B cell (primary cell): ENCODE measurements around the gene TMEM87A. TPM values are rescaled to one million over a fixed set of nuclear protein-coding genes. Genes with fewer than 3 reads are reported as not detected.
A peak's percentile ranks its signal among the peaks of the same experiment; 100 is the strongest.

Experiments used
- ATAC-seq: fragments of 200-7000 bp; cut with Tn5 transposase; one replicate; pipeline ENCODE4 v1.10.0; 2021; ENCODE audit warnings: low read depth, mild to moderate bottlenecking, moderate number of reproducible peaks, moderate library complexity
- CTCF ChIA-PET: fragments of 350-600 bp; sonication (Branson Sonifier 250); formaldehyde crosslinking; loops from one replicate; lab custom pipeline; 2021; ENCODE audit warnings: antibody characterized with exemption, inconsistent platforms; lab: Charles Lee
- POLR2A ChIA-PET: fragments of 350-600 bp; sonication (Branson Sonifier 250); formaldehyde crosslinking; loops from one replicate; lab custom pipeline; 2021; ENCODE audit warnings: antibody characterized with exemption; lab: Charles Lee
- DNase-seq: peaks from one replicate; pipeline ENCODE4 v3.0.0; 2013
- H2AFZ ChIP-seq: 2 replicates; pipeline ENCODE4 v1.6.1; 2012; ENCODE audit warnings: mild to moderate bottlenecking, low read depth, low read length; ENCODE audit not compliant: insufficient read depth, poor library complexity, severe bottlenecking
- H3K27ac ChIP-seq, 2 donors: 1 replicate in 1 of 2; 2 replicates in 1 of 2; pipeline ENCODE4 v1.5.1; 2012 to 2013; ENCODE audit warnings: low read length in 2 of 2, mild to moderate bottlenecking in 2 of 2, moderate library complexity in 1 of 2
- H3K27me3 ChIP-seq, 4 experiments: fragments of 200-600 bp in 1 of 4; sonication (generic) in 1 of 4; replicated peaks in 1 of 4; 1 replicate in 2 of 4; 2 replicates in 2 of 4; pipeline versions ENCODE4 v1.6.1 to v1.7.0; 2013 to 2016; ENCODE audit warnings: low read length in 3 of 4, mild to moderate bottlenecking in 2 of 4, mixed read lengths in 1 of 4, moderate library complexity in 1 of 4; ENCODE audit not compliant: insufficient read depth in 4 of 4, control insufficient read depth in 3 of 4; ENCODE audit errors: control extremely low read depth in 1 of 4
- H3K36me3 ChIP-seq, 2 experiments: replicated peaks in 1 of 2; 1 replicate in 1 of 2; 2 replicates in 1 of 2; pipeline versions ENCODE4 v1.6.1 to v1.7.1; 2013; ENCODE audit warnings: low read length in 1 of 2; ENCODE audit not compliant: insufficient read depth in 2 of 2, control insufficient read depth in 1 of 2; ENCODE audit errors: control extremely low read depth in 1 of 2, extremely low read depth in 1 of 2
- H3K4me1 ChIP-seq, 2 donors: fragments of 200-600 bp in 1 of 2; sonication (generic) in 1 of 2; 1 replicate in 1 of 2; 2 replicates in 1 of 2; pipeline versions ENCODE4 v1.5.1 to v1.6.1; 2013 to 2017; ENCODE audit warnings: low read length in 2 of 2; ENCODE audit not compliant: control insufficient read depth in 2 of 2, insufficient read depth in 2 of 2
- H3K4me2 ChIP-seq: replicated peaks from 2 replicates; pipeline ENCODE3; 2012; ENCODE audit warnings: mild to moderate bottlenecking, low read depth, low read length; ENCODE audit not compliant: poor library complexity, severe bottlenecking
- H3K4me3 ChIP-seq, 5 experiments: fragments of 200-600 bp in 1 of 5; sonication (generic) in 1 of 5; 1 replicate in 3 of 5; 2 replicates in 2 of 5; pipeline versions ENCODE4 v1.5.1 to v1.7.0; 2011 to 2016; ENCODE audit warnings: low read length in 4 of 5, mild to moderate bottlenecking in 4 of 5, low read depth in 2 of 5, control low read depth in 1 of 5, moderate library complexity in 1 of 5; ENCODE audit not compliant: insufficient read depth in 1 of 5; ENCODE audit errors: control extremely low read depth in 1 of 5, extremely low read depth in 1 of 5
- H3K79me2 ChIP-seq: fragments of 200-600 bp; sonication (generic); one replicate; pipeline ENCODE4 v1.6.0; 2016; ENCODE audit warnings: low read length; ENCODE audit not compliant: control insufficient read depth, insufficient read depth
- H3K9ac ChIP-seq: fragments of 200-600 bp; sonication (generic); 2 replicates; pipeline ENCODE4 v1.6.1; 2017; ENCODE audit warnings: mild to moderate bottlenecking, low read length, moderate library complexity
- H3K9me3 ChIP-seq, 3 donors: one replicate each; pipeline versions ENCODE4 v1.6.1 to v1.7.1; 2013; ENCODE audit warnings: low read length in 2 of 3; ENCODE audit not compliant: control insufficient read depth in 2 of 3, insufficient read depth in 1 of 3; ENCODE audit errors: control extremely low read depth in 1 of 3
- H4K20me1 ChIP-seq: 2 replicates; pipeline ENCODE4 v1.6.0; 2012; ENCODE audit warnings: mild to moderate bottlenecking, low read length; ENCODE audit not compliant: insufficient read depth, control insufficient read depth, poor library complexity, severe bottlenecking
- H3K27ac Mint-ChIP-seq: one replicate; pipeline ENCODE4 v1.8.0; 2021; ENCODE audit warnings: mixed read lengths
- H3K27me3 Mint-ChIP-seq: one replicate; pipeline ENCODE4 v1.8.0; 2021; ENCODE audit warnings: mixed read lengths
- H3K4me1 Mint-ChIP-seq: one replicate; pipeline ENCODE4 v1.8.0; 2021; ENCODE audit warnings: mixed read lengths
- H3K4me3 Mint-ChIP-seq: one replicate; pipeline ENCODE4 v1.8.0; 2021; ENCODE audit warnings: mixed read lengths
- H3K9me3 Mint-ChIP-seq: one replicate; pipeline ENCODE4 v1.8.0; 2022; ENCODE audit warnings: mixed read lengths; ENCODE audit not compliant: insufficient read depth
- CTCF ChIP-seq: fragments of 200-600 bp; IDR thresholded peaks from one replicate; pipeline ENCODE4 v1.8.0; 2022; ENCODE audit warnings: antibody characterized with exemption, mild to moderate bottlenecking
- EZH2 ChIP-seq: IDR thresholded peaks from 2 replicates; pipeline ENCODE4 v1.6.1; 2012; ENCODE audit warnings: borderline replicate concordance, low read depth, mild to moderate bottlenecking, moderate library complexity, low read length; ENCODE audit not compliant: insufficient read depth, poor library complexity, severe bottlenecking
- WGBS: methylation state at CpG from one replicate; pipeline ENCODE4 v1.1.5; 2013; ENCODE audit warnings: missing lambda C conversion rate; ENCODE audit not compliant: insufficient coverage; 5-methylcytosine and 5-hydroxymethylcytosine counted together
- intact Hi-C: fragments of 100-400 bp; cut with micrococcal nuclease; formaldehyde crosslinking; loops from one replicate; pipeline ENCODE4 v1.10.0; 2022
- polyA plus RNA-seq: library from polyadenylated mRNA; depleted of rRNA; stranded (reverse); fragments of >200 nt; gene quantifications from 2 replicates; pipeline ENCODE4 v1.2.3, GENCODE V29; 2012
- total RNA-seq, 2 donors: library from RNA; stranded (reverse); fragments of 120-200 nt in 1 of 2; gene quantifications; 1 replicate in 1 of 2; 2 replicates in 1 of 2; pipeline versions ENCODE4 v1.2.3 to v1.2.4, GENCODE V29; 2013 to 2022

The TMEM87A gene
- total and polyA plus RNA-seq, 2 donors (not counting 1 experiment from before 2014, with no cell fraction given) = 14.5 to 61.5 TPM

GRCh38 chr15:42275780-42276391 is 2.7 kb upstream of the TMEM87A start:
- TF ChIP-seq CTCF (no peak), EZH2 (no peak)
- Histone ChIP-seq H2AFZ (peak overlapping the region; percentile 35), H3K4me3 (peak overlapping the region in 4 of 5 experiments; percentile 16 to 100 (median 88)), H3K4me2 (peak overlapping the region; percentile 79), H3K9me3 (no peaks in the 10 kb centered on the region), H3K79me2 (peaks cover 62% of the 10 kb centered on the region), H4K20me1 (no peaks in the 10 kb centered on the region), H3K27me3 (no peaks in the 10 kb centered on the region), H3K4me1 (peaks cover 26 to 28% of the 10 kb centered on the region in 2 donors), H3K27ac (peak overlapping the region; percentile 87 to 88), H3K36me3 (peaks cover 0 to 42% of the 10 kb centered on the region in 2 experiments), H3K9ac (peak overlapping the region; percentile 79)
- H3K4me3 Mint-ChIP-seq = peak overlapping the region; percentile 90
- POLR2A ChIA-PET = no interaction called here
- CTCF ChIA-PET = no interaction called here
- intact Hi-C loops = loop anchor here (2.0 to 10.0 kb wide), 3 partner anchors 219 to 645 kb away; partner anchors contain the start of genes SNAP23, STARD9, TTBK2 and ZNF106
- WGBS = 50% methylated on average over 1 of the region's 4 CpGs
- peaks cover 47% of the 10 kb centered on the region for H3K4me1 Mint-ChIP-seq
- H3K27ac Mint-ChIP-seq = peak overlapping the region; percentile 70
- no peaks in the 10 kb centered on the region for H3K9me3 Mint-ChIP-seq
- no peak for ATAC-seq
- no peaks in the 10 kb centered on the region for H3K27me3 Mint-ChIP-seq
- DNase-seq = no peak

DNA sequence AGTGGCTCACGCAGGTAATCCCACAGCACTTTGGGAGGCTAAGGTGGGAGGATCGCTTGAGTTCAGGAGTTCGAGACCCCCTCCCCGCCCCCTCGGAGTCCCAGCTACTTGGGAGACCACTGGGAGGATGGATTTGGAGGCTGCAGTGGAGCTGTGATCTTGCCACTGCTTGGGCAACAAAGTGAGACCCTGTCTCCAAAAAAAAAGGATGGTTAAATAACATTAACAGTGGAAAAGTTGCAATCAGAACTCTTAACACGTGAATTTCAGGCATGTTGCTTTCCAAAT is 1.4 kb upstream of the TMEM87A start:
- peaks cover 5% of the 10 kb centered on the region for H4K20me1 ChIP-seq
- Mint-ChIP-seq H3K27ac (peak overlapping the region; percentile 99), H3K4me3 (peak overlapping the region; percentile 90), H3K4me1 (peaks cover 53% of the 10 kb centered on the region), H3K9me3 (no peaks in the 10 kb centered on the region), H3K27me3 (no peaks in the 10 kb centered on the region)
- no peak for TF ChIP-seq CTCF
- TF ChIP-seq EZH2 = no peak
- ATAC-seq (no peak), DNase-seq (no peak)
- peaks cover 26 to 28% of the 10 kb centered on the region in 2 donors for H3K4me1 ChIP-seq
- CTCF ChIA-PET = interaction anchor here (1.1 kb wide), 1 partner anchor 54 kb away, joined by 3 read pairs; no protein-coding TSS in a partner anchor
- no peaks in the 10 kb centered on the region for H3K9me3 ChIP-seq
- no peaks in the 10 kb centered on the region for H3K27me3 ChIP-seq
- peak overlapping the region; percentile 79 for H3K4me2 ChIP-seq
- peak overlapping the region; percentile 79 for H3K9ac ChIP-seq
- H3K4me3 ChIP-seq = peak overlapping the region; percentile 88 to 100 (median 88)
- H2AFZ ChIP-seq = peak overlapping the region; percentile 87
- H3K36me3 ChIP-seq = peaks cover 0 to 30% of the 10 kb centered on the region in 2 experiments
- intact Hi-C loops = loop anchor here (1.0 to 10.0 kb wide), 7 partner anchors 66 to 857 kb away; partner anchors contain the start of genes EHD4, JMJD7, RTF1 and SNAP23
- peaks cover 74% of the 10 kb centered on the region for H3K79me2 ChIP-seq
- peak overlapping the region; percentile 87 to 88 for H3K27ac ChIP-seq
- POLR2A ChIA-PET = interaction anchor here (0.7 kb wide), 1 partner anchor 942 kb away, joined by 3 read pairs; the partner anchor contains the start of gene OIP5
- 75% methylated on average over 6 of the region's 6 CpGs for WGBS
